HepG2 (cell line): ENCODE measurements around the gene UPB1. TPM values are rescaled to one million over a fixed set of nuclear protein-coding genes. Genes with fewer than 3 reads are reported as not detected.
A peak's percentile ranks its signal among the peaks of the same experiment; 100 is the strongest.

Experiments
- ATAC-seq: fragments of 200-7000 bp; cut with Tn5 transposase; 3 replicates; pipeline ENCODE4 v1.9.1; 2020; ENCODE audit warnings: mild to moderate bottlenecking, moderate library complexity
- BruUV-seq: library from RNA; stranded (reverse); fragments of 400-500 nt; replicated peaks from 2 replicates; lab custom pipeline; 2021; lab: Mats Ljungman, UMichigan
- CTCF ChIA-PET: fragments of 300-600 bp; formaldehyde crosslinking; extraction: SDS; loops from one replicate; lab custom pipeline; 2021; ENCODE audit warnings: low total read pairs, inconsistent platforms, low intra/inter-chr PET ratio; lab: Yijun Ruan, JAX
- POLR2A ChIA-PET: fragments of 350-600 bp; sonication (Branson Sonifier 250); formaldehyde crosslinking; loops from one replicate; lab custom pipeline; 2020; ENCODE audit warnings: antibody characterized with exemption, inconsistent platforms; lab: Yijun Ruan, JAX
- DNase-seq: peaks from one replicate; pipeline ENCODE4 v3.0.0-alpha.2; 2015; ENCODE audit warnings: low spot score
- FAIRE-seq: peaks from 3 replicates; lab custom pipeline; 2011; peaks lifted over from hg19 to GRCh38; lab: Jason Lieb, UNC
- H2AFZ ChIP-seq: one replicate; pipeline ENCODE4 v1.6.1; 2011; ENCODE audit warnings: low read length, inconsistent platforms
- H3K27ac ChIP-seq: fragments of 300-600 bp; 3 replicates; pipeline ENCODE4 v1.8.0; 2011; ENCODE audit warnings: mixed run types, mild to moderate bottlenecking, mixed read lengths, low read length, inconsistent platforms; ENCODE audit not compliant: insufficient read depth; ENCODE audit errors: extremely low read length
- H3K27me3 ChIP-seq, 2 experiments: fragments of 200-600 bp in 1 of 2; 2 replicates in 1 of 2; 3 replicates in 1 of 2; pipeline versions ENCODE4 v1.6.0 to v1.8.0; 2011; ENCODE audit warnings: low read length in 2 of 2, mild to moderate bottlenecking in 2 of 2, moderate library complexity in 2 of 2, inconsistent platforms in 1 of 2; ENCODE audit not compliant: insufficient read depth in 2 of 2, control insufficient read depth in 1 of 2
- H3K36me3 ChIP-seq, 2 experiments: fragments of 200-600 bp in 1 of 2; replicated peaks in 1 of 2; 2 replicates in 1 of 2; 3 replicates in 1 of 2; pipeline versions ENCODE4 v1.5.1 to v1.8.0; 2011; ENCODE audit warnings: low read length in 2 of 2, inconsistent platforms in 1 of 2; ENCODE audit not compliant: insufficient read depth in 2 of 2, control insufficient read depth in 1 of 2
- H3K4me1 ChIP-seq: 2 replicates; pipeline ENCODE4 v1.5.1; 2012; ENCODE audit warnings: low read length, inconsistent platforms; ENCODE audit not compliant: insufficient read depth
- H3K4me2 ChIP-seq: 2 replicates; pipeline ENCODE4 v1.6.0; 2011; ENCODE audit warnings: low read depth, low read length, inconsistent platforms
- H3K4me3 ChIP-seq, 3 experiments: fragments of 200-600 bp in 1 of 3; sonication (generic), shearing (Covaris generic) in 1 of 3; replicated peaks in 1 of 3; 2 replicates each; pipeline ENCODE4 v1.5.1; 2011 to 2016; ENCODE audit warnings: low read length in 3 of 3, inconsistent platforms in 2 of 3, low read depth in 2 of 3, mild to moderate bottlenecking in 2 of 3, control low read depth in 1 of 3, mixed read lengths in 1 of 3; ENCODE audit not compliant: insufficient read depth in 1 of 3
- H3K79me2 ChIP-seq: one replicate; pipeline ENCODE4 v1.6.1; 2011; ENCODE audit warnings: low read length, inconsistent platforms; ENCODE audit not compliant: insufficient read depth
- H3K9ac ChIP-seq: 2 replicates; pipeline ENCODE4 v1.6.0; 2011; ENCODE audit warnings: mild to moderate bottlenecking, low read depth, low read length, inconsistent platforms; ENCODE audit not compliant: insufficient read depth
- H3K9me3 ChIP-seq: 2 replicates; pipeline ENCODE4 v1.5.1; 2012; ENCODE audit warnings: mild to moderate bottlenecking, low read length
- H4K20me1 ChIP-seq: 2 replicates; pipeline ENCODE4 v1.6.0; 2011; ENCODE audit warnings: inconsistent platforms, mild to moderate bottlenecking, low read length, moderate library complexity; ENCODE audit not compliant: insufficient read depth
- ADNP ChIP-seq: sonication (generic); formaldehyde crosslinking; IDR thresholded peaks from 2 replicates; pipeline ENCODE4 v1.4.0; 2020; ENCODE audit warnings: missing genetic modification reagents
- CENPT ChIP-seq: sonication (generic); formaldehyde crosslinking; IDR thresholded peaks from 2 replicates; pipeline ENCODE4 v1.8.0; 2022; ENCODE audit warnings: low read depth, mild to moderate bottlenecking, moderate library complexity, missing genetic modification reagents
- HOXA5 ChIP-seq: sonication (generic); formaldehyde crosslinking; IDR thresholded peaks from 2 replicates; pipeline ENCODE4 v1.4.0; 2020; ENCODE audit warnings: missing genetic modification reagents
- ISL2 ChIP-seq: sonication (generic); formaldehyde crosslinking; IDR thresholded peaks from 2 replicates; pipeline ENCODE4 v1.5.0; 2020; ENCODE audit warnings: missing genetic modification reagents
- MAFG ChIP-seq: sonication (generic); formaldehyde crosslinking; IDR thresholded peaks from 2 replicates; pipeline ENCODE4 v1.5.1; 2020; ENCODE audit warnings: mild to moderate bottlenecking, missing genetic modification reagents
- POGZ ChIP-seq: sonication (generic); formaldehyde crosslinking; IDR thresholded peaks from 2 replicates; pipeline ENCODE4 v1.4.0; 2020; ENCODE audit warnings: mild to moderate bottlenecking, missing genetic modification reagents
- RFXANK ChIP-seq: IDR thresholded peaks from 2 replicates; pipeline ENCODE4 v1.6.1; 2016
- SAFB2 ChIP-seq: sonication (generic); formaldehyde crosslinking; IDR thresholded peaks from 2 replicates; pipeline ENCODE4 v1.5.1; 2020; ENCODE audit warnings: missing genetic modification reagents, low read depth, mild to moderate bottlenecking, borderline replicate concordance
- STAG1 ChIP-seq: sonication (generic); formaldehyde crosslinking; IDR thresholded peaks from 2 replicates; pipeline ENCODE4 v1.4.0; 2020; ENCODE audit warnings: missing genetic modification reagents
- ZNF446 ChIP-seq: sonication (generic); formaldehyde crosslinking; IDR thresholded peaks from 2 replicates; pipeline ENCODE4 v1.5.0; 2020; ENCODE audit warnings: mild to moderate bottlenecking, missing genetic modification reagents
- ZNF530 ChIP-seq: sonication (generic); formaldehyde crosslinking; IDR thresholded peaks from 2 replicates; pipeline ENCODE4 v1.5.0; 2020; ENCODE audit warnings: low read depth, mild to moderate bottlenecking, missing genetic modification reagents
- ZNF746 ChIP-seq: sonication (generic); formaldehyde crosslinking; IDR thresholded peaks from 2 replicates; pipeline ENCODE4 v1.8.0; 2022; ENCODE audit warnings: mild to moderate bottlenecking, missing genetic modification reagents
- ZSCAN21 ChIP-seq: sonication (generic); formaldehyde crosslinking; IDR thresholded peaks from 2 replicates; pipeline ENCODE4 v1.8.0; 2022; ENCODE audit warnings: mild to moderate bottlenecking, missing genetic modification reagents, moderate library complexity, borderline replicate concordance
- WGBS: methylation state at CpG from one replicate; pipeline ENCODE4 v1.1.6; 2017; ENCODE audit warnings: low lambda C conversion rate; 5-methylcytosine and 5-hydroxymethylcytosine counted together
- in situ Hi-C: cut with HindIII; loops from 2 replicates; pipeline ENCODE4 v1.10.0; 2017; ENCODE audit warnings: low pct_unique_long_range_greater_than_20kb; ENCODE audit not compliant: extremely low pct_ligation_motif_present
- intact Hi-C: fragments of 100-400 bp; cut with micrococcal nuclease; formaldehyde crosslinking; loops from one replicate; pipeline ENCODE4 v1.10.0; 2022; ENCODE audit not compliant: unreplicated experiment
- polyA plus RNA-seq, 8 experiments: library from polyadenylated mRNA; depleted of rRNA in 3 of 8; stranded (reverse) in 7 of 8; unstranded in 1 of 8; fragments of >200 nt; fragmentation: Illumina TruSeq in 4 of 8; extraction: Trizol in 4 of 8; gene quantifications; 2 replicates each; pipeline versions ENCODE4 v1.2.1 to v1.2.3, GENCODE V29; 2011 to 2016; ENCODE audit warnings: low read depth in 4 of 8, missing spikeins in 1 of 8, mixed read lengths in 1 of 8; ENCODE audit not compliant: insufficient read depth in 1 of 8
- total RNA-seq, 5 experiments: library from RNA; depleted of rRNA; stranded (reverse); fragments of >200 nt; fragmentation: Illumina TruSeq; extraction: Trizol; gene quantifications; 2 replicates each; pipeline ENCODE4 v1.2.3, GENCODE V29; 2016; ENCODE audit warnings: low read depth in 1 of 5
- TF ChIP-seq, protein P1 (sequence below): sonication (generic); formaldehyde crosslinking; IDR thresholded peaks from 2 replicates; pipeline ENCODE4 v1.5.0; 2020; ENCODE audit warnings: mild to moderate bottlenecking, missing genetic modification reagents
- TF ChIP-seq, protein P2 (sequence below): sonication (generic); formaldehyde crosslinking; IDR thresholded peaks from 2 replicates; pipeline ENCODE4 v1.5.0; 2020; ENCODE audit warnings: missing genetic modification reagents
- TF ChIP-seq, protein P3 (sequence below): IDR thresholded peaks from 2 replicates; pipeline ENCODE4 v1.6.1; 2016; ENCODE audit warnings: missing compliant biosample characterization, missing genetic modification reagents, borderline replicate concordance
- TF ChIP-seq, protein P4 (sequence below): sonication (generic); formaldehyde crosslinking; IDR thresholded peaks from 2 replicates; pipeline ENCODE4 v1.4.0; 2020; ENCODE audit warnings: missing genetic modification reagents

The UPB1 gene
- total and polyA plus RNA-seq, 2 of the 13 experiments (the other 11 are each of a cell fraction or from before 2014, with no cell fraction given): 0.38 to 1.2 TPM

DNA sequence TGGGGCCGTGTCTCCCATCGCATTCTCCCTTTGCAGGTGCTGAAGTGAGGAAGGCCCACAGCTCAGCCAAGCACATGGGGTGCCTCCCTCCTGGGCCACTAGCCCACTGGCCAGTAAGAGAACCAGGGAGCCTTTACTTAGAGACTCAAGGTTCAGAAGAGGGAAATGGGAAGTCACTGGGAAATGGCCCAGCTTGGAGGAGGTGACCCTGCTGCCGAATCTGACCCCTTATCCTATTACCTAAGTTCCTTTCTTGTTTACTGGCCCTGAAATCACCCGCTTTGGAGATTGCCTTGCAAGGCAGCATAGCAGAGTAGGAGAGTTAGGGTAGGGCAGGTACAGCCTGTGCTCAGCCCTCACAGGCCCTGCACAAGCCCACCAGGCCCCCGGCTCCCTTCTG is 24.4 kb downstream of the UPB1 start (continued):
- no peak for TF ChIP-seq ZNF746
- TF ChIP-seq POGZ (CRISPR knock-in tag): no peak
- TF ChIP-seq MAFG (CRISPR knock-in tag): no peak
- TF ChIP-seq, protein P1, sequence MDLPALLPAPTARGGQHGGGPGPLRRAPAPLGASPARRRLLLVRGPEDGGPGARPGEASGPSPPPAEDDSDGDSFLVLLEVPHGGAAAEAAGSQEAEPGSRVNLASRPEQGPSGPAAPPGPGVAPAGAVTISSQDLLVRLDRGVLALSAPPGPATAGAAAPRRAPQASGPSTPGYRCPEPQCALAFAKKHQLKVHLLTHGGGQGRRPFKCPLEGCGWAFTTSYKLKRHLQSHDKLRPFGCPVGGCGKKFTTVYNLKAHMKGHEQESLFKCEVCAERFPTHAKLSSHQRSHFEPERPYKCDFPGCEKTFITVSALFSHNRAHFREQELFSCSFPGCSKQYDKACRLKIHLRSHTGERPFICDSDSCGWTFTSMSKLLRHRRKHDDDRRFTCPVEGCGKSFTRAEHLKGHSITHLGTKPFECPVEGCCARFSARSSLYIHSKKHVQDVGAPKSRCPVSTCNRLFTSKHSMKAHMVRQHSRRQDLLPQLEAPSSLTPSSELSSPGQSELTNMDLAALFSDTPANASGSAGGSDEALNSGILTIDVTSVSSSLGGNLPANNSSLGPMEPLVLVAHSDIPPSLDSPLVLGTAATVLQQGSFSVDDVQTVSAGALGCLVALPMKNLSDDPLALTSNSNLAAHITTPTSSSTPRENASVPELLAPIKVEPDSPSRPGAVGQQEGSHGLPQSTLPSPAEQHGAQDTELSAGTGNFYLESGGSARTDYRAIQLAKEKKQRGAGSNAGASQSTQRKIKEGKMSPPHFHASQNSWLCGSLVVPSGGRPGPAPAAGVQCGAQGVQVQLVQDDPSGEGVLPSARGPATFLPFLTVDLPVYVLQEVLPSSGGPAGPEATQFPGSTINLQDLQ (CRISPR knock-in tag): no peak
- TF ChIP-seq ZNF530: no peak
- TF ChIP-seq, protein P2, sequence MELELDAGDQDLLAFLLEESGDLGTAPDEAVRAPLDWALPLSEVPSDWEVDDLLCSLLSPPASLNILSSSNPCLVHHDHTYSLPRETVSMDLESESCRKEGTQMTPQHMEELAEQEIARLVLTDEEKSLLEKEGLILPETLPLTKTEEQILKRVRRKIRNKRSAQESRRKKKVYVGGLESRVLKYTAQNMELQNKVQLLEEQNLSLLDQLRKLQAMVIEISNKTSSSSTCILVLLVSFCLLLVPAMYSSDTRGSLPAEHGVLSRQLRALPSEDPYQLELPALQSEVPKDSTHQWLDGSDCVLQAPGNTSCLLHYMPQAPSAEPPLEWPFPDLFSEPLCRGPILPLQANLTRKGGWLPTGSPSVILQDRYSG (CRISPR knock-in tag): no peak
- TF ChIP-seq SAFB2 (CRISPR knock-in tag): no peak

DNA sequence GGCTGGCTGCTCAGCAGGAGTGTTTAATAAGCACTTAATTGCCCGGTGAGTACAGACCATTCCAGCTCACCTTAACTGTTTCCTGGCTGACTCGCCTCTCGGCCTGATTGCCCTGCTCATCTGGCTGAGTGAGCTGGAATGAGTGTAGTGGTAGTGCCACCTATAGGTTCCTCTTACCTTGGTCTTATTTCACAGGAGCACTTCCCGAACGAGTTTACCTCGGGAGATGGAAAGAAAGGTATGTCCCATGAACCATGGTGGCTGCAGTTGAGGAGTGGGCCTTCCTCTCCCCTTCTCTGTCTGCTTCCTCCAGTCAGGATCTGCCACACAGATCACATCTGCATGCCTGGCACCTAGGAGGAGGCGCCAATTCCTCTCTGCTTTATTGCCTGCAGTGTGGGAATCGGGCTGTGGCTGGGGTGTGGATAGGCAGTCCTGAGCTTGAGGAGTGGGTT is 26.7 kb downstream of the UPB1 start:
- DNase-seq (peak; percentile 86), FAIRE-seq (peak; percentile 98), ATAC-seq (peak; percentile 86)
- ChIA-PET CTCF (interaction anchor here (1.4 to 2.4 kb wide), 2 partner anchors 98 to 101 kb away, joined by 7 to 15 read pairs; no protein-coding TSS in a partner anchor), POLR2A (interaction anchor here (1.1 to 4.6 kb wide), 3 partner anchors 16 to 99 kb away, joined by 4 to 46 read pairs (median 24); no protein-coding TSS in a partner anchor)
- H3K36me3 ChIP-seq: no peaks in the 10 kb centered on the region
- H3K79me2 ChIP-seq: no peaks in the 10 kb centered on the region
- H3K4me2 ChIP-seq: peak overlapping the region; percentile 68
- H3K9me3 ChIP-seq: no peaks in the 10 kb centered on the region
- intact Hi-C loops: loop anchor here (1.0 to 2.0 kb wide), 2 partner anchors 15 to 99 kb away; no protein-coding TSS in a partner anchor
- no peaks in the 10 kb centered on the region for H4K20me1 ChIP-seq
- WGBS: 0% methylated on average over 5 of the region's 8 CpGs
- H3K27ac ChIP-seq: no peak overlapping the region
- in situ Hi-C loops: loop anchor here (5.0 kb wide), 1 partner anchor 100 kb away; no protein-coding TSS in a partner anchor
- peak overlapping the region; percentile 36 for H3K9ac ChIP-seq
- peak overlapping the region; percentile 48 for H2AFZ ChIP-seq
- H3K27me3 ChIP-seq: no peaks in the 10 kb centered on the region
- H3K4me1 ChIP-seq: peaks cover 75% of the 10 kb centered on the region
- no TSS peak for BruUV-seq
- H3K4me3 ChIP-seq: peak overlapping the region in 1 of 3 experiments; percentile 48; a peak in 2 of 6 replicates
- no peak for TF ChIP-seq ZNF446 (CRISPR knock-in tag)
- TF ChIP-seq HOXA5 (CRISPR knock-in tag): peak; percentile 45; the same call in 1 of the 2 replicates
- TF ChIP-seq RFXANK: no peak
- no peak for TF ChIP-seq ZSCAN21
- TF ChIP-seq ISL2 (CRISPR knock-in tag): 0 out of 2 replicates have a peak, but pooled peaks have one; percentile 22
- TF ChIP-seq, protein P3, sequence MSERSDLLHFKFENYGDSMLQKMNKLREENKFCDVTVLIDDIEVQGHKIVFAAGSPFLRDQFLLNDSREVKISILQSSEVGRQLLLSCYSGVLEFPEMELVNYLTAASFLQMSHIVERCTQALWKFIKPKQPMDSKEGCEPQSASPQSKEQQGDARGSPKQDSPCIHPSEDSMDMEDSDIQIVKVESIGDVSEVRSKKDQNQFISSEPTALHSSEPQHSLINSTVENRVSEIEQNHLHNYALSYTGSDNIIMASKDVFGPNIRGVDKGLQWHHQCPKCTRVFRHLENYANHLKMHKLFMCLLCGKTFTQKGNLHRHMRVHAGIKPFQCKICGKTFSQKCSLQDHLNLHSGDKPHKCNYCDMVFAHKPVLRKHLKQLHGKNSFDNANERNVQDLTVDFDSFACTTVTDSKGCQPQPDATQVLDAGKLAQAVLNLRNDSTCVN (CRISPR knock-in tag): no peak
- peak; percentile 98 for TF ChIP-seq STAG1
- 0 out of 2 replicates have a peak, but pooled peaks have one; percentile 30 for TF ChIP-seq ADNP
- TF ChIP-seq CENPT (CRISPR knock-in tag): no peak
- TF ChIP-seq, protein P4, sequence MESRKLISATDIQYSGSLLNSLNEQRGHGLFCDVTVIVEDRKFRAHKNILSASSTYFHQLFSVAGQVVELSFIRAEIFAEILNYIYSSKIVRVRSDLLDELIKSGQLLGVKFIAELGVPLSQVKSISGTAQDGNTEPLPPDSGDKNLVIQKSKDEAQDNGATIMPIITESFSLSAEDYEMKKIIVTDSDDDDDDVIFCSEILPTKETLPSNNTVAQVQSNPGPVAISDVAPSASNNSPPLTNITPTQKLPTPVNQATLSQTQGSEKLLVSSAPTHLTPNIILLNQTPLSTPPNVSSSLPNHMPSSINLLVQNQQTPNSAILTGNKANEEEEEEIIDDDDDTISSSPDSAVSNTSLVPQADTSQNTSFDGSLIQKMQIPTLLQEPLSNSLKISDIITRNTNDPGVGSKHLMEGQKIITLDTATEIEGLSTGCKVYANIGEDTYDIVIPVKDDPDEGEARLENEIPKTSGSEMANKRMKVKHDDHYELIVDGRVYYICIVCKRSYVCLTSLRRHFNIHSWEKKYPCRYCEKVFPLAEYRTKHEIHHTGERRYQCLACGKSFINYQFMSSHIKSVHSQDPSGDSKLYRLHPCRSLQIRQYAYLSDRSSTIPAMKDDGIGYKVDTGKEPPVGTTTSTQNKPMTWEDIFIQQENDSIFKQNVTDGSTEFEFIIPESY (CRISPR knock-in tag): 0 out of 2 replicates have a peak, but pooled peaks have one; percentile 8
